Measurements from ENCODE around the gene LAMB4.

Gene LAMB4

GRCh38 chr7:108009873-108010272, 120.3 kb downstream of the LAMB4 start:
- no peak for DNase-seq

GRCh38 chr7:108008827-108009226, 121.3 kb downstream of the LAMB4 start:
- DNase-seq: no peak

GRCh38 chr7:108008240-108008639, 121.9 kb downstream of the LAMB4 start:
- no peak for DNase-seq

- DNase-seq: no peak
Measured at GRCh38 chr7:108007762-108008161, 122.4 kb downstream of the LAMB4 start.

- DNase-seq: no peak
Measured at GRCh38 chr7:108007261-108007660, 122.9 kb downstream of the LAMB4 start.

GRCh38 chr7:108004220-108005142, 125.7 kb downstream of the LAMB4 start:
- DNase-seq: no peak

- DNase-seq: no peak
Measured at GRCh38 chr7:108003599-108003935, 126.6 kb downstream of the LAMB4 start.

- no peak for DNase-seq
Measured at GRCh38 chr7:108002726-108003598, 127.2 kb downstream of the LAMB4 start, which contains the start of gene LAMB1. Gene LAMB1, minus strand, starts transcription at chr7:108003161. Its CDS starts 276 bp downstream, at chr7:108002885.

- no peak for DNase-seq
Measured at GRCh38 chr7:108001764-108002725, 128.1 kb downstream of the LAMB4 start.

- DNase-seq: no peak
Measured at GRCh38 chr7:108000875-108001763, 129.0 kb downstream of the LAMB4 start.

GRCh38 chr7:107999779-108000560, 130.2 kb downstream of the LAMB4 start:
- DNase-seq: no peak

- DNase-seq: no peak
Measured at GRCh38 chr7:107998660-107999480, 131.3 kb downstream of the LAMB4 start.

GRCh38 chr7:107998150-107998549, 132.0 kb downstream of the LAMB4 start:
- DNase-seq: no peak

GRCh38 chr7:107996072-107996882, 133.9 kb downstream of the LAMB4 start:
- no peak for DNase-seq

GRCh38 chr7:107995184-107996071, 134.7 kb downstream of the LAMB4 start:
- no peak for DNase-seq

- no peak for DNase-seq
Measured at GRCh38 chr7:107994421-107995030, 135.6 kb downstream of the LAMB4 start.

GRCh38 chr7:107993891-107994291, 136.3 kb downstream of the LAMB4 start:
- no peak for DNase-seq
